Measurements from ENCODE around the gene TAF4. TPM values are rescaled to one million over a fixed set of nuclear protein-coding genes. Genes with fewer than 3 reads are reported as not detected.

The TAF4 gene
- total and polyA plus RNA-seq, 2 of the 13 experiments (the other 11 are each of a cell fraction or from before 2014, with no cell fraction given), result 5.9 to 12.0 TPM

DNA sequence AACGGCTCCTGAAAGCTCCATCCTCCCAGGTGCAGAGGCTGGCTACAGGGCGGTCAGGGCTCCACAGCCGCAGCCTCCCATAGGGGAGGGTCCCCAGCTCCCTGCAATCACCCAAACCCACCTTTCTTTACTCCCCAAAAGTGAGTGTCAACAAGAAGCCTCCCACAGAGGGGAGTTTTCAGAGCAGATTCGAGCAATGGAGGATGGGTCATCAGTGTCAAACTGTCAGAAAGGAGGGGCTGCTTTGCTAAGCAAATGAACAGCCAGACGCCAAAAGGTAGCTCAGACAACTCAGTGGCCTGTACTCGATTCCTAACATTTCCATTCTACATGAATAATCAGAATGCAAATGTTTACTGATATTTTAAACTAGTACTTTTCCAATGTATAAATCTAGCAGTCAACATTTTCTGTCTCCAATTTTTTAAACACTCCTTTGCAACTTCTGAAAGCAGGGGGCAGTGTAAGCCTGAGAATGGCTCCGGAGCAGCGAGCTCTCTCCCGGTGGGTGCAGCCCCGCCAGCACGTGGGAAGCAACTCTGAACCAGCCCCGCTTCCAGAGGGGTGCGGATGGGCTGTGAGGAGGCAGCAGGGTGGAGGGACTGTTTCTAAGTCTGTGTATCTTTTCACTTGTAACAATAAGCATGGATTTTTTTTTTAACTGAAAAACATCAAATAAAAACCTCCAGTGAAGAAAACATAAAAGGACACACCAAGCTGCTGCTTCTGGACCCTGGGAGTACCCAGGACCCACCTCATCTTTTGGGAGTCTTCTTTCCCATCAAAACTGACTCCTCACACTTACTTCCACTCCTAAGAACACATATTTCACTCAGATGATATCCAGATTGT is 54.9 kb downstream of the TAF4 start:
- H3K4me3 ChIP-seq (replicated peaks in 1 of 3; ENCODE audit: insufficient read depth in 1 of 3, low read depth in 2 of 3, low read length in 3 of 3), result no peak overlapping the region
- 59% methylated on average over 13 of the region's 13 CpGs for WGBS (ENCODE audit: low lambda C conversion rate)
- no peak overlapping the region for H3K9ac ChIP-seq (ENCODE audit: insufficient read depth, low read depth, low read length)
- no peaks in the 10 kb centered on the region for H3K4me1 ChIP-seq (ENCODE audit: insufficient read depth, low read length)
- ChIA-PET POLR2A (interaction anchor here (0.8 to 1.9 kb wide), 6 partner anchors 53 to 146 kb away, joined by 3 to 15 read pairs (median 4); no protein-coding TSS in a partner anchor), CTCF (ENCODE audit: low intra/inter-chr PET ratio, low total read pairs) (interaction anchor here (1.6 to 3.7 kb wide), 4 partner anchors 125 to 199 kb away, joined by 3 to 48 read pairs (median 30); no protein-coding TSS in a partner anchor)
- no peaks in the 10 kb centered on the region for H3K27me3 ChIP-seq (ENCODE audit: control insufficient read depth in 1 of 2, insufficient read depth in 2 of 2, low read length in 2 of 2)
- no peak overlapping the region for H3K4me2 ChIP-seq (ENCODE audit: low read depth, low read length)
- FAIRE-seq (peak; percentile 81), ATAC-seq (peak; percentile 84), DNase-seq (ENCODE audit: low spot score) (peak; percentile 64)
- in situ Hi-C loops (cut with HindIII; ENCODE audit: extremely low pct_ligation_motif_present, low pct_unique_long_range_greater_than_20kb), result loop anchor here (5.0 kb wide), 2 partner anchors 52 to 132 kb away; partner anchors contain the start of genes PSMA7 and SS18L1
- H2AFZ ChIP-seq (ENCODE audit: low read length), result no peak overlapping the region
- no peaks in the 10 kb centered on the region for H3K9me3 ChIP-seq (ENCODE audit: low read length)
- no TSS peak for BruUV-seq (replicated peaks)
- intact Hi-C loops (cut with micrococcal nuclease; ENCODE audit: unreplicated experiment), result loop anchor here (1.0 to 5.0 kb wide), 4 partner anchors 54 to 147 kb away; partner anchors contain the start of genes LSM14B and TAF4
- H4K20me1 ChIP-seq (ENCODE audit: insufficient read depth, low read length), result peaks cover 8% of the 10 kb centered on the region
- peaks cover 63 to 84% of the 10 kb centered on the region in 2 experiments for H3K36me3 ChIP-seq (replicated peaks in 1 of 2; ENCODE audit: control insufficient read depth in 1 of 2, insufficient read depth in 2 of 2, low read length in 2 of 2)
- peaks cover 13% of the 10 kb centered on the region for H3K79me2 ChIP-seq (ENCODE audit: insufficient read depth, low read length)
- H3K27ac ChIP-seq (ENCODE audit: extremely low read length, insufficient read depth, low read length), result no peak overlapping the region
- TF ChIP-seq GFI1 (CRISPR knock-in tag; IDR thresholded peaks at IDR 0.05; ENCODE audit: borderline replicate concordance) (peak; percentile 71; the same call in 1 of the 2 replicates), HNRNPL (IDR thresholded peaks at IDR 0.05; ENCODE audit: low read depth, low read length) (no peak), ZFP62 (CRISPR knock-in tag; IDR thresholded peaks at IDR 0.05) (no peak), RXRA (CRISPR knock-in tag; IDR thresholded peaks at IDR 0.05) (no peak), ZNF652 (CRISPR knock-in tag; IDR thresholded peaks at IDR 0.05; ENCODE audit: borderline replicate concordance, low read depth) (no peak), RBAK (CRISPR knock-in tag; IDR thresholded peaks at IDR 0.05) (no peak), PHF8 (CRISPR knock-in tag; IDR thresholded peaks at IDR 0.05) (peak; percentile 29; the same call in 1 of the 2 replicates), KDM1A (CRISPR knock-in tag; IDR thresholded peaks at IDR 0.05) (no peak), ISL2 (CRISPR knock-in tag; IDR thresholded peaks at IDR 0.05) (0 out of 2 replicates have a peak, but pooled peaks have one; percentile 22), SOX5 (CRISPR knock-in tag; IDR thresholded peaks at IDR 0.05; ENCODE audit: borderline replicate concordance) (peak; percentile 31; the same call in 1 of the 2 replicates), ZNF720 (CRISPR knock-in tag; IDR thresholded peaks at IDR 0.05) (no peak)
- TF ChIP-seq, protein P1, sequence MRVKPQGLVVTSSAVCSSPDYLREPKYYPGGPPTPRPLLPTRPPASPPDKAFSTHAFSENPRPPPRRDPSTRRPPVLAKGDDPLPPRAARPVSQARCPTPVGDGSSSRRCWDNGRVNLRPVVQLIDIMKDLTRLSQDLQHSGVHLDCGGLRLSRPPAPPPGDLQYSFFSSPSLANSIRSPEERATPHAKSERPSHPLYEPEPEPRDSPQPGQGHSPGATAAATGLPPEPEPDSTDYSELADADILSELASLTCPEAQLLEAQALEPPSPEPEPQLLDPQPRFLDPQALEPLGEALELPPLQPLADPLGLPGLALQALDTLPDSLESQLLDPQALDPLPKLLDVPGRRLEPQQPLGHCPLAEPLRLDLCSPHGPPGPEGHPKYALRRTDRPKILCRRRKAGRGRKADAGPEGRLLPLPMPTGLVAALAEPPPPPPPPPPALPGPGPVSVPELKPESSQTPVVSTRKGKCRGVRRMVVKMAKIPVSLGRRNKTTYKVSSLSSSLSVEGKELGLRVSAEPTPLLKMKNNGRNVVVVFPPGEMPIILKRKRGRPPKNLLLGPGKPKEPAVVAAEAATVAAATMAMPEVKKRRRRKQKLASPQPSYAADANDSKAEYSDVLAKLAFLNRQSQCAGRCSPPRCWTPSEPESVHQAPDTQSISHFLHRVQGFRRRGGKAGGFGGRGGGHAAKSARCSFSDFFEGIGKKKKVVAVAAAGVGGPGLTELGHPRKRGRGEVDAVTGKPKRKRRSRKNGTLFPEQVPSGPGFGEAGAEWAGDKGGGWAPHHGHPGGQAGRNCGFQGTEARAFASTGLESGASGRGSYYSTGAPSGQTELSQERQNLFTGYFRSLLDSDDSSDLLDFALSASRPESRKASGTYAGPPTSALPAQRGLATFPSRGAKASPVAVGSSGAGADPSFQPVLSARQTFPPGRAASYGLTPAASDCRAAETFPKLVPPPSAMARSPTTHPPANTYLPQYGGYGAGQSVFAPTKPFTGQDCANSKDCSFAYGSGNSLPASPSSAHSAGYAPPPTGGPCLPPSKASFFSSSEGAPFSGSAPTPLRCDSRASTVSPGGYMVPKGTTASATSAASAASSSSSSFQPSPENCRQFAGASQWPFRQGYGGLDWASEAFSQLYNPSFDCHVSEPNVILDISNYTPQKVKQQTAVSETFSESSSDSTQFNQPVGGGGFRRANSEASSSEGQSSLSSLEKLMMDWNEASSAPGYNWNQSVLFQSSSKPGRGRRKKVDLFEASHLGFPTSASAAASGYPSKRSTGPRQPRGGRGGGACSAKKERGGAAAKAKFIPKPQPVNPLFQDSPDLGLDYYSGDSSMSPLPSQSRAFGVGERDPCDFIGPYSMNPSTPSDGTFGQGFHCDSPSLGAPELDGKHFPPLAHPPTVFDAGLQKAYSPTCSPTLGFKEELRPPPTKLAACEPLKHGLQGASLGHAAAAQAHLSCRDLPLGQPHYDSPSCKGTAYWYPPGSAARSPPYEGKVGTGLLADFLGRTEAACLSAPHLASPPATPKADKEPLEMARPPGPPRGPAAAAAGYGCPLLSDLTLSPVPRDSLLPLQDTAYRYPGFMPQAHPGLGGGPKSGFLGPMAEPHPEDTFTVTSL (CRISPR knock-in tag; IDR thresholded peaks at IDR 0.05; ENCODE audit: borderline replicate concordance), result peak; percentile 26; the same call in 1 of the 2 replicates
- TF ChIP-seq, protein P2, sequence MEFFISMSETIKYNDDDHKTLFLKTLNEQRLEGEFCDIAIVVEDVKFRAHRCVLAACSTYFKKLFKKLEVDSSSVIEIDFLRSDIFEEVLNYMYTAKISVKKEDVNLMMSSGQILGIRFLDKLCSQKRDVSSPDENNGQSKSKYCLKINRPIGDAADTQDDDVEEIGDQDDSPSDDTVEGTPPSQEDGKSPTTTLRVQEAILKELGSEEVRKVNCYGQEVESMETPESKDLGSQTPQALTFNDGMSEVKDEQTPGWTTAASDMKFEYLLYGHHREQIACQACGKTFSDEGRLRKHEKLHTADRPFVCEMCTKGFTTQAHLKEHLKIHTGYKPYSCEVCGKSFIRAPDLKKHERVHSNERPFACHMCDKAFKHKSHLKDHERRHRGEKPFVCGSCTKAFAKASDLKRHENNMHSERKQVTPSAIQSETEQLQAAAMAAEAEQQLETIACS (CRISPR knock-in tag; IDR thresholded peaks at IDR 0.05), result no peak
- TF ChIP-seq, protein P3, sequence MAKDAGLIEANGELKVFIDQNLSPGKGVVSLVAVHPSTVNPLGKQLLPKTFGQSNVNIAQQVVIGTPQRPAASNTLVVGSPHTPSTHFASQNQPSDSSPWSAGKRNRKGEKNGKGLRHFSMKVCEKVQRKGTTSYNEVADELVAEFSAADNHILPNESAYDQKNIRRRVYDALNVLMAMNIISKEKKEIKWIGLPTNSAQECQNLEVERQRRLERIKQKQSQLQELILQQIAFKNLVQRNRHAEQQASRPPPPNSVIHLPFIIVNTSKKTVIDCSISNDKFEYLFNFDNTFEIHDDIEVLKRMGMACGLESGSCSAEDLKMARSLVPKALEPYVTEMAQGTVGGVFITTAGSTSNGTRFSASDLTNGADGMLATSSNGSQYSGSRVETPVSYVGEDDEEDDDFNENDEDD (CRISPR knock-in tag; IDR thresholded peaks at IDR 0.05; ENCODE audit: borderline replicate concordance), result peak; percentile 56; the same call in 1 of the 2 replicates
- TF ChIP-seq, protein P4, sequence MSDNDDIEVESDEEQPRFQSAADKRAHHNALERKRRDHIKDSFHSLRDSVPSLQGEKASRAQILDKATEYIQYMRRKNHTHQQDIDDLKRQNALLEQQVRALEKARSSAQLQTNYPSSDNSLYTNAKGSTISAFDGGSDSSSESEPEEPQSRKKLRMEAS (IDR thresholded peaks at IDR 0.05), result peak; percentile 83

Measured in HepG2 (cell line).